Measurements from ENCODE around the gene RXYLT1.

GRCh38 chr12:63804746-63805145 is 25.0 kb downstream of the RXYLT1 start:
- no peak for TF ChIP-seq GATA2 (IDR thresholded peaks at IDR 0.05; ENCODE audit: low read depth, low read length)
- no peak for TF ChIP-seq GATA3 (IDR thresholded peaks at IDR 0.05; ENCODE audit: low read depth, low read length)

All from SH-SY5Y (cell line).